IPS-15b (cell line): ENCODE results near the gene ACOT11.
"Not testable (repeated sequence)": the region's sequence is repeated elsewhere in the genome, so short reads cannot be mapped to it uniquely, and the experiment has no call there.

Source experiments
- H3K27me3 ChIP-seq: one replicate; pipeline ENCODE4 v1.6.1; 2013; ENCODE audit warnings: low read length; ENCODE audit not compliant: control insufficient read depth, insufficient read depth
- H3K36me3 ChIP-seq: one replicate; pipeline ENCODE4 v1.6.1; 2013; ENCODE audit warnings: low read length; ENCODE audit not compliant: control insufficient read depth, insufficient read depth
- H3K4me1 ChIP-seq: one replicate; pipeline ENCODE4 v1.6.1; 2013; ENCODE audit warnings: mild to moderate bottlenecking, low read length; ENCODE audit not compliant: control insufficient read depth, insufficient read depth
- H3K4me3 ChIP-seq: one replicate; pipeline ENCODE4 v1.5.1; 2013; ENCODE audit warnings: low read depth, low read length
- H3K9ac ChIP-seq: one replicate; pipeline ENCODE4 v1.6.1; 2013; ENCODE audit warnings: low read depth, mild to moderate bottlenecking, low read length
- H3K9me3 ChIP-seq: one replicate; pipeline ENCODE4 v1.6.1; 2013; ENCODE audit warnings: mild to moderate bottlenecking, low read length; ENCODE audit not compliant: control insufficient read depth, insufficient read depth

The ACOT11 gene

DNA sequence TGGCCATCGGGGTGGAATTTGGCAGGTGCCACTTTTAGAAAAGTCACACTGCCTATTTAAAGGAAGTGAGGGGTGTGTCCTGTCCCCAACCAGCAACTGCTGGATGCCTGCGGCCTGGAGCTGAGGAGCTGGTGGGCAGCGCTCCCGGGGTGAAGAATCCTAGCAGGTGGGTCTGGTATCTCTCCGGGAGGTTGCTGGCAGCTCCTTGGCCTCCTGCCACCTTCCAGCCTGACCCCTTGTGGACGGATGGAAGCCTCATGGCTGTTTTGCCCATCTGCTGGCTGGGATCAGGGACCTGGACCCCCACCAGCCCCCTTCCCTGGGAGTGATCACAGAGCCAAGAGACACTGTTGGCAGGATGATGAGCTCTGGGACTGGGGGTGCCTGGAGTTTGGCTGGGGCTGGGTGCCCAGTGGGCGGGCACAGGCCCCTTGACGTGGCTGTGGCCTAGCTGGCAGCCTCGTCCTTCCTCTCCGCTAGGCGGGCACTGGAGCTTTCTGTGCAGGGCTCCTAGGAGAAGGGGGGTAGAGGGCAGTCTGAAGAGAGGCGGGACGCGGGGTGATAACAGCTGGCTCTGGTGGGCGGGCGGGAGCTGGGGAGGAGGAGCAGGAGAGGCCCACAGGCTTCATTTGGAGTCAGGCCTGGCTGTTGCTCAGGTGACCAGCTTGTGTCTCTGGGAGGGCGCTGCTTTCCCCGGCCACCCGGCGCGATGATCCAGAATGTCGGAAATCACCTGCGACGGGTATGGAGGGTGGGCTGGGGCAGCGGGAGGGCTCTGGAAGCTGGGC, at the start of gene ACOT11:
Gene ACOT11 (plus strand): TSS at position 628 of the 788 bp plus-strand sequence. CDS start 82 bp downstream, at position 710.
- no peaks in the 10 kb centered on the region for H3K9me3 ChIP-seq
- H3K27me3 ChIP-seq, result no peaks in the 10 kb centered on the region
- no peak within 1 kb of the TSS for H3K4me3 ChIP-seq
- H3K4me1 ChIP-seq, result peaks cover 7% of the 10 kb centered on the region
- H3K36me3 ChIP-seq, result peaks cover 2% of the 10 kb centered on the region
- H3K9ac ChIP-seq, result no peak within 1 kb of the TSS

DNA sequence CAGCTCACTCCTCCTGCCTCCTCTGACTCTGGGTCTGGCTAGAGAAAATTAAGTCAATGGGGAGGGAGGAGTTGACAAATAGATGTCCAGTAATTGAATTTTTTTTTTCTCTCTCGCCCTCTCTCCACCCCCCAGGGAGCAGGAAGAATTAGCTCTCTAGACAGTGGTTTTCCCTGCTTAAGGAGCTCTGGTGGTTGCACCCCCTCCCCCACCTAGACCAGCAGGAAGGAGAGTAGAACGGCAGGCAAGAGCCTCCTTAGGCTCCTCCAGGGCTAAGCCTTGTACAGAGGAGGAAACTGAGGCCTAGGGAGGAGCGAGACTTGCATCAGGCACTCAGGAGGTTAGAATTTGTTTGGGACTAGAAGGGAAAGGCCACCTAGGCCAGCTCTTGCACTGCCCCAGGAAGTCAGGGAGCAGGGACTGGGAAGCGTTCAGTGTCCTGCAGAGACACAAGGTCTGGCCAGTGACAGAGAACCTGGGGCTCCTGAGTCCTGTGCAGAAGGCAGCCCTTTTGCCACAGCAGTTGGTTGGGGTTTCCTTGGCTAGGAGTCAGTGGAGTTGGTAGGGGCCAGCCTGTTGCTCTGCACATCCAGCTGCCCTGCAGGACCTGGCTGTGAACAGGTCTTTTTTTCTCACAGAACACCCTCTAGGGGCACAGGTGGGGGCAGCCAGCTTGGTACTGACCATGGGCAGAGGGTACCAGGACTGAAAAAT, 49.5 kb upstream of the ACOT11 start:
- no peaks in the 10 kb centered on the region for H3K36me3 ChIP-seq
- H3K9ac ChIP-seq, result no peak overlapping the region
- H3K4me3 ChIP-seq, result peak overlapping the region; percentile 56
- peaks cover 2% of the 10 kb centered on the region for H3K27me3 ChIP-seq
- H3K9me3 ChIP-seq, result no peaks in the 10 kb centered on the region
- H3K4me1 ChIP-seq, result peaks cover 16% of the 10 kb centered on the region

DNA sequence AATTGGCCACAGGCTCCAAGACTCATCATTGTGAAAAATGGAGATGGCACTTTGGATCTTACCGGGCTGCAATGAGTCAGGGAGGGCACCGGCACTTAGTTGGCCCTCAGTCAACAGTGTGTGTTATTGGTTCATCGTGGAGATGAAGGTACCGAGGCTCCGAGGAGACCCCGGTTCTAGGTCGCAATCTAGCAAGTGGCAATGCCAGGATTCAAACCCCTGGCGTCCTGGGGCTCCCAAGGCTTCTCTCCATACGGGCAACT, 49.0 kb upstream of the ACOT11 start:
- peaks cover 2% of the 10 kb centered on the region for H3K27me3 ChIP-seq
- H3K36me3 ChIP-seq, result no peaks in the 10 kb centered on the region
- no peak overlapping the region for H3K9ac ChIP-seq
- peaks cover 16% of the 10 kb centered on the region for H3K4me1 ChIP-seq
- H3K9me3 ChIP-seq, result no peaks in the 10 kb centered on the region
- peak overlapping the region; percentile 56 for H3K4me3 ChIP-seq

DNA sequence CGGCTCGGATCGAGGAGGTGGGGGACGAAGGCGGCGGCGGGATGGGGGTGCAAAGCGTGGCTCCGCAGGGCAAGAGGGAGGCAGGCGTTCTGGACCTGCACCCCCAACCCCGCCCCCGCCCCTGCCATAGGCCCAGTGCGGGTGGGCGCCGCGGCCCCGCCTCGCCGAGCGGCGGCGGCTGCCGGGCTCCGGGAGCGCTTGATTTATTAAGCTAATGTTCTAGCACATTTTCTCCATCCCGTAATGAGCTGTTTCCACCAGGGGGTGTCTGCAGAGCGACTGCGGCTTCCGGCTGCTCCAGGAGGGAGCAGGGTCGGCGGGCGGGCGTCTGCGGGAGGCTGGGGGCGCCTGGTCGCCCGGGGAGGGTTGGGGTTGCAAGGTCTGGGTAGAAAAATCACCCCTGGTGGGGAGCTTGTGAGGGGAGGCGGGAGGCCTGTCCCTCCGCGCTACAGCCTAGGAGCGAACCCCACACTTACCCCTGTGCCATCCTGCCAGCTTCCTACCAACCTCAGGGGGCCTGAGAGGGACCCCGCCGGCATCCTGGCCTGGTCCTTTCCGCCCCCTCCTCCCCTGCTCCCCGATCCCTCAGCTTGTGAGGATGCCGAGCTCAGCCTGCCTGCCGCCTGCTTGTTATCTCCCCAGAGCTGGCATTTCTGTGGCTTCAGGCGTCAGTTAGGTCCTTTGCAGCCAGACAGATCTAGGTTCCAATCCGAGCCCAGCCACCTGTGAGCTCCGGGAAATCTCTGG, 48.5 kb upstream of the ACOT11 start:
- H3K27me3 ChIP-seq, result peaks cover 2% of the 10 kb centered on the region
- peaks cover 16% of the 10 kb centered on the region for H3K4me1 ChIP-seq
- H3K9me3 ChIP-seq, result no peaks in the 10 kb centered on the region
- H3K36me3 ChIP-seq, result no peaks in the 10 kb centered on the region
- H3K9ac ChIP-seq, result no peak overlapping the region
- peak overlapping the region; percentile 56 for H3K4me3 ChIP-seq

DNA sequence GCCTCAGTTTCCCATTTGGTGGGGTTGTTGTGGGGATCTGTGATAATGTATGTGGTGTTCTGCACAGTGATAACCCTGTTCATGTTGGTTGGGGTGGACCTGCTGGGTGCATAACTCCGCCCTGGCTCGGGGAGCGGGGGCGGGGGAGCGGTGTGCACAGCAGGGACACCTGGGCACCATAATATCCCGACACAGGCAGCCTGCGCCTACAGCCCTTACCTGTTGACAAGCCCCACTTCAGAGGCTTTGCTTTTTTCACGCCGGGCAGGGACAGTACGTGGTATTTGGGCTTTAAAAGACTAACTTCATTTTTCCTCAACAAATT, 48.0 kb upstream of the ACOT11 start:
- Histone ChIP-seq H3K9me3 (no peaks in the 10 kb centered on the region), H3K36me3 (no peaks in the 10 kb centered on the region), H3K9ac (no peak overlapping the region), H3K4me3 (peak overlapping the region; percentile 55), H3K27me3 (peaks cover 2% of the 10 kb centered on the region), H3K4me1 (peaks cover 16% of the 10 kb centered on the region)

DNA sequence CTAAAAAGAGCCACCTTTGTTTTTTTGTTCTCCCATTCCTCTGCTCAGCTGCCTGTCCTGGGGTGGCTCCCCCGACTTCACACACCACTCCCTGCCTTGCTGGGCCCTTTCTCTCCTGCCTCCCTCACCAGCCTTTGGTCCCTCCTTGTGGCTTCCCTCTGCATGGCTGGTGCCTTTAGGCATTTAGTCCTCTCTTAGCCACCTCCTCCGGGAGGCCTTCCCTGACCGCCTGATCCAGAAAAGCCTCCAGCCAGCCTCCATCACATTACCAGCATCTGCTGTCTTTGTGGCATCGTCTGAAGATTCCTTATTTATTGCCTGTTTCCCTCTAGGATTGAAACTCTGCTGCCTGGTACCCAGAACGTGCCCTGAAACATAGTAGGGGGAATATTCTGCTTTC, 46.2 kb upstream of the ACOT11 start:
- peaks cover 16% of the 10 kb centered on the region for H3K4me1 ChIP-seq
- H3K36me3 ChIP-seq, result no peaks in the 10 kb centered on the region
- H3K4me3 ChIP-seq, result no peak overlapping the region
- no peak overlapping the region for H3K9ac ChIP-seq
- no peaks in the 10 kb centered on the region for H3K9me3 ChIP-seq
- H3K27me3 ChIP-seq, result peaks cover 2% of the 10 kb centered on the region

DNA sequence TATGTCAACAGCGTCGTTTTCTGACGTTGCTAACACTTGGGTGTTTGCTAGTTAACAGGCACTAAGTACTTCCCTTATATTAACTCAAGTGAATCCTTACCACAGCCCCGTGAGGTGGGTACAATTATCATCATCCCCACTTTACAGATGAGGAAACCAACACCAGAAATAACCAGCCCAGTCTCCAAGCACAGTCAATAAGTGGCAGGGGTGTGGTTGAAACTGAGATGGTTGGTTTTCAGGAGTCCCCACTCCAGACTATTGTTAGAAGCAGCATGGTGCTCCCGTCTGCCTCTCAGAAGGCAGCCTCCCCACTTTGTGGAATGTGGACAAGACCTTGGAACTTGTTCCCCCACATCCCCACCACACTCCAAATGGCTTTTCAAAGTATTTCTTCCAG, 45.7 kb upstream of the ACOT11 start:
- Histone ChIP-seq H3K27me3 (peaks cover 2% of the 10 kb centered on the region), H3K9me3 (no peaks in the 10 kb centered on the region), H3K36me3 (no peaks in the 10 kb centered on the region), H3K4me3 (no peak overlapping the region), H3K4me1 (peaks cover 16% of the 10 kb centered on the region), H3K9ac (no peak overlapping the region)

DNA sequence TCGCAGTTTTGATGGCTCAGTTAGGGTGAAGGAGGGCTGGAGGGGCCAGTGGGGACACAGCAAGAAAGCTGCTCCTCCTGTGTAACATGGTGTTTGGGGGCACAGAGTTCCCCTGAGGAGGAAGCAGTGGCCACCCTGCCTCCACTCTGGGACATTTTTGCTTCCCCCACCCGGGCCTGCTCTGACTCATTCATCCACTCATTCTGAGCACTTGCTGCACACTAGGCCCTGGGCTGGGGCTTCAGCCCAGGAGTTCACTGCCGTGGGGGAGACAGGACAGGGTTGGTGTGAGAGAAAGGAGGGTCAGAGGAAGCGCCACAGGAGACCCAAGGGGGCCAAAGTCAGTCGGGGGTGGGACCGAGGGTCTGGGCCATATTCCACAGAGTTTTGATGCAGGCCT, 41.4 kb upstream of the ACOT11 start:
- H3K4me1 ChIP-seq, result peaks cover 7% of the 10 kb centered on the region
- no peaks in the 10 kb centered on the region for H3K36me3 ChIP-seq
- no peak overlapping the region for H3K4me3 ChIP-seq
- no peaks in the 10 kb centered on the region for H3K9me3 ChIP-seq
- H3K27me3 ChIP-seq, result peaks cover under 1% of the 10 kb centered on the region
- no peak overlapping the region for H3K9ac ChIP-seq

DNA sequence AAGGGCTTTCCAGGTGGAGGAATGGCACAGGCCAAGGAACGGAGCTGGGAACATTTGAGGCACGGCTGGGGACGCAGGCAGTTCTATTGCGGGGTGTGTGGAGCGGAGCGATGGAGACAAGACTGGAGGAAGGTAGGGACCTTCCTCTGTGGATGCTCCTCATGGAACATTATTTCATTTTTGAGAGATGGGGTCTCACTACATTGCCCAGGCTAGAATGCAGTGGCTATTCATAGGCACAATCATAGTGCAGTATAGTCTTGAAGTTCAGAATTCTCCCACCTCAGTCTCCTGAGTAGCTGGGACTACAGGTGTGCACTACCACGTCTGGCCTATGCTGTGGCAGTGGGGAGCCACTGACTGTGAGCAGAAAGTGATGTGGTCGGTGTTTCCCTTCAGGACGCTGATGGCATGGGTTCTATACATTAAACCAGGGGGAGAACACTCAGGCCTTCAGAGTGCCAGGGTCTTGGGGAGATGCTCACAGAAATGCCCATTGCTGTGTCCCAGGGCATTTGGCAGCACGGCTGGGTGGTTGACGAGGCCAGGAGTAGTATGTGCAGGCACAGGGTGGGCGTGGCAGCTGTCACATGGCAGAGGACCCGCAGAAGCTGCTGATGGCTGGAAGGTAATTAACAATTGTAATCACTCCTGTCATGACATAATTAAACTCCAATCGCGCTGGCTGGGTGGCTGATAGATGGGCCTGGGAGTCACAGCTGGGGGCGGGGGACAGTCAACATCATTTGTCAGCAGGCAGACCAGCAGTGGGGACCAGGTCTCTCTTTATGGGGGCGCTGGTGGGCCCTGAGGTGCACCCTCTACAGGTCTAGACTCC, 40.8 kb upstream of the ACOT11 start:
- Histone ChIP-seq H3K9ac (no peak overlapping the region), H3K9me3 (no peaks in the 10 kb centered on the region), H3K4me1 (peaks cover 5% of the 10 kb centered on the region), H3K36me3 (no peaks in the 10 kb centered on the region), H3K4me3 (no peak overlapping the region), H3K27me3 (no peaks in the 10 kb centered on the region)

DNA sequence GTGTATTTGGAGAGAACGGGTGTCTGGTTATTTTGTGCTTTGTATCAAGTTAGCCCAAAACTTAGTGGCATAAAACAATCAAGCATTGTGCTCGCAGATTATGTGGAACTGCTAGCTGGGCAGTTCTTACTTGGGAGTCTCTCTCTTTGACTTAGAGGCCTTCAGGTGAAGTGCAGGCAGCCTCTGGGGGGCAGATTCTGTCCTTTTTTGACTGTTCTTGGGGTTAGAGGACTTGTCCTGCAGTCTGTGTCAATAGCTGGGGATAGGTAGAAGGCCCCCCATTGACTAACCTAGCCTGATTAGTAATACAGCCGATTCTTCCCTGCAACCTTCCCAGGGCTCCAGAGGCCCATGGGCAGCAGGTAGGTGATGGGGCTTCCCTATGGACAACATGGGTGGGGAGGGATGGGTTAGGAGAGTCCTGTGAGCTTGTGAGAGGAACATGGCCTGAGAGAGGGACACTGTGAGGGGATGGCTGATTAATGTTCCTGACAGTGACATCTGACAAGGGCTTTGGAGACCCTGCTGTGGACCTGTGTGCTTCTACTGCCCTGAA, 37.2 kb upstream of the ACOT11 start:
- Histone ChIP-seq H3K9me3 (no peaks in the 10 kb centered on the region), H3K27me3 (no peaks in the 10 kb centered on the region), H3K4me1 (no peaks in the 10 kb centered on the region), H3K36me3 (no peaks in the 10 kb centered on the region), H3K9ac (no peak overlapping the region), H3K4me3 (no peak overlapping the region)

DNA sequence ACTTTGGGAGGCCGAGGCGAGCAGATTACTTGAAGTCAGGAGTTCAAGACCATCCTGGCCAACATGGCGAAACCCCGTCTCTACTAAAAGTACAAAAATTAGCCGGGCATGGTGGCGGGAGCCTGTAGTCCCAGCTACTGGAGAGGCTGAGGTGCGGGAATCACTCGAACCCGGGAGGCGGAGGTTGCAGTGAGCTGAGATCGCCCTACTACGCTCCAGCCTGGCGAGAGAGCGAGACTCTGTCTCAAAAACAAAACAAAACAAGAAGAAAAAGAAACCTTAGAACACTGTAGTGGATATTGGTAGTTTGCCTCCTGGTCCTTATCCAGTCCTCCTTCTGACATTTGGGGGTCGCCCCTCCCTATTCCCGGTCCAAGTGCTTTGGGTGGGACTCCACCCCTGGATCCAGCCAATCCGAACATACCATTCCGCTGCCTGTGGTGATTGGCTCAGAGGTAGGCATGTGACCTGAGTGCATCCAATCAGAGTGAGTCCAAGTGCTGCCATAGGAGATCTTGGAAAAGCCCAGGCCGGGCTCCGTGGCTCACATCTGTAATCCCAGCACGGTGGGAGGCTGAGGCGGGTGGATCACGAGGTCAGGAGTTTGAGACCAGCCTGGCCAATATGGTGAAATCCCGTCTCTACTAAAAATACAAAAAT, 34.0 kb upstream of the ACOT11 start:
- H3K9me3 ChIP-seq, H3K36me3 ChIP-seq, H3K9ac ChIP-seq, H3K27me3 ChIP-seq, H3K4me3 ChIP-seq, H3K4me1 ChIP-seq: not testable (repeated sequence)
